ENCODE measurements around the gene MAPK4. TPM values are rescaled to one million over a fixed set of nuclear protein-coding genes. Genes with fewer than 3 reads are reported as not detected.
A peak's percentile ranks its signal among the peaks of the same experiment; 100 is the strongest.

MAPK4 gene
- total RNA-seq, 4 donors from 2014 or later, result 0.13 to 3.1 (median 0.61) TPM

- Histone ChIP-seq H3K9me3 (peaks cover 0 to 6% (median 0%) of the 10 kb centered on the region in 3 donors), H3K27me3 (no peaks in the 10 kb centered on the region), H3K36me3 (no peaks in the 10 kb centered on the region), H3K4me1 (no peaks in the 10 kb centered on the region), H3K4me3 (no peak overlapping the region), H3K27ac (no peak overlapping the region)
- WGBS, 2 donors, result 45 to 74% methylated on average over 4 to 8 of the region's 8 CpGs
- TF ChIP-seq POLR2A (IDR thresholded peaks at IDR 0.05), result no peak
- no peak for TF ChIP-seq CTCF (IDR thresholded peaks at IDR 0.05)
- intact Hi-C loops (cut with DNase I), result no loop called here
- DNase-seq, result no peak
Measured at GRCh38 chr18:50656841-50657470, 97.1 kb downstream of the MAPK4 start.

- WGBS, 2 donors, result 71 to 82% methylated on average over 4 to 5 of the region's 5 CpGs
- intact Hi-C loops (cut with DNase I), result no loop called here
- Histone ChIP-seq H3K4me3 (no peak overlapping the region), H3K27me3 (no peaks in the 10 kb centered on the region), H3K9me3 (peaks cover 0 to 9% (median 0%) of the 10 kb centered on the region in 3 donors), H3K27ac (no peak overlapping the region), H3K4me1 (no peaks in the 10 kb centered on the region), H3K36me3 (no peaks in the 10 kb centered on the region)
- TF ChIP-seq CTCF (IDR thresholded peaks at IDR 0.05), result no peak
- TF ChIP-seq POLR2A (IDR thresholded peaks at IDR 0.05), result no peak
- DNase-seq, result no peak
Measured at GRCh38 chr18:50658601-50659000, 98.7 kb downstream of the MAPK4 start.

- TF ChIP-seq CTCF (IDR thresholded peaks at IDR 0.05), result no peak
- TF ChIP-seq POLR2A (IDR thresholded peaks at IDR 0.05), result no peak
- H3K4me3 ChIP-seq, result no peak overlapping the region
- no peak for DNase-seq
- no peaks in the 10 kb centered on the region for H3K36me3 ChIP-seq
- no peaks in the 10 kb centered on the region for H3K4me1 ChIP-seq
- intact Hi-C loops (cut with DNase I), result no loop called here
- no peaks in the 10 kb centered on the region for H3K27me3 ChIP-seq
- no peak overlapping the region for H3K27ac ChIP-seq
- peaks cover 0 to 9% (median 0%) of the 10 kb centered on the region in 3 donors for H3K9me3 ChIP-seq
- WGBS, 2 donors, result 48 to 49% methylated on average over 10 to 12 of the region's 13 CpGs
Measured at GRCh38 chr18:50659091-50660003, 99.5 kb downstream of the MAPK4 start.

- no peaks in the 10 kb centered on the region for H3K36me3 ChIP-seq
- H3K4me1 ChIP-seq, result no peaks in the 10 kb centered on the region
- no peak overlapping the region for H3K27ac ChIP-seq
- H3K27me3 ChIP-seq, result no peaks in the 10 kb centered on the region
- H3K9me3 ChIP-seq, result peaks cover 0 to 9% (median 0%) of the 10 kb centered on the region in 3 donors
- H3K4me3 ChIP-seq, result no peak overlapping the region
- no peak for DNase-seq
- 67 to 86% methylated on average over 1 of the region's 1 CpG for WGBS, 2 donors
- TF ChIP-seq CTCF (IDR thresholded peaks at IDR 0.05), result no peak
- TF ChIP-seq POLR2A (IDR thresholded peaks at IDR 0.05), result no peak
- intact Hi-C loops (cut with DNase I), result no loop called here
Measured at GRCh38 chr18:50661013-50661412, 101.1 kb downstream of the MAPK4 start.

- DNase-seq, result no peak
- Histone ChIP-seq H3K9me3 (peaks cover 0 to 9% (median 0%) of the 10 kb centered on the region in 3 donors), H3K36me3 (no peaks in the 10 kb centered on the region), H3K27ac (no peak overlapping the region), H3K4me1 (no peaks in the 10 kb centered on the region), H3K4me3 (no peak overlapping the region), H3K27me3 (no peaks in the 10 kb centered on the region)
- TF ChIP-seq POLR2A (IDR thresholded peaks at IDR 0.05), result no peak
- TF ChIP-seq CTCF (IDR thresholded peaks at IDR 0.05), result peak in 3 of 6 experiments; percentile 19 to 51 (median 21)
- WGBS, 2 donors, result 40 to 61% methylated on average over 3 of the region's 3 CpGs
- intact Hi-C loops (cut with DNase I), result no loop called here
Measured at GRCh38 chr18:50662177-50662576, 102.3 kb downstream of the MAPK4 start.

All from esophagus squamous epithelium (tissue), 5 donors.